Activated CD4-positive, alpha-beta T cell treated with anti-CD3 and anti-CD28 coated beads for 4 hours (primary cell): ENCODE measurements around the gene OVAAL.
A peak's percentile ranks its signal among the peaks of the same experiment; 100 is the strongest.

Experiments
- DNase-seq, 2 donors: peaks; one replicate each; pipeline ENCODE4 v3.0.0-alpha.2; 2020

OVAAL gene

GRCh38 chr1:180571832-180572636 lies 13.3 kb downstream of the OVAAL start:
- DNase-seq = peak; percentile 2 to 9

GRCh38 chr1:180572760-180573159 lies 14.0 kb downstream of the OVAAL start:
- no peak for DNase-seq

GRCh38 chr1:180574031-180574713 lies 15.4 kb downstream of the OVAAL start:
- no peak for DNase-seq

- no peak for DNase-seq
Measured at GRCh38 chr1:180577361-180577760, 18.6 kb downstream of the OVAAL start.

GRCh38 chr1:180579961-180580611 lies 21.3 kb downstream of the OVAAL start:
- DNase-seq = no peak

GRCh38 chr1:180581635-180582039 lies 22.9 kb downstream of the OVAAL start:
- no peak for DNase-seq

GRCh38 chr1:180584869-180585268 lies 26.1 kb downstream of the OVAAL start:
- no peak for DNase-seq

- no peak for DNase-seq
Measured at GRCh38 chr1:180585994-180586359, 27.2 kb downstream of the OVAAL start.

GRCh38 chr1:180586671-180587155 lies 27.9 kb downstream of the OVAAL start:
- DNase-seq = no peak

- no peak for DNase-seq
Measured at GRCh38 chr1:180588121-180588520, 29.4 kb downstream of the OVAAL start.

- no peak for DNase-seq
Measured at GRCh38 chr1:180590889-180591288, 32.1 kb downstream of the OVAAL start.

- DNase-seq = no peak
Measured at GRCh38 chr1:180593382-180593781, 34.6 kb downstream of the OVAAL start.

GRCh38 chr1:180594723-180595122 lies 36.0 kb downstream of the OVAAL start:
- DNase-seq = no peak

- no peak for DNase-seq
Measured at GRCh38 chr1:180595966-180596365, 37.2 kb downstream of the OVAAL start.

- DNase-seq = no peak
Measured at GRCh38 chr1:180597520-180597919, 38.8 kb downstream of the OVAAL start.

- DNase-seq = no peak
Measured at GRCh38 chr1:180598333-180598974, 39.7 kb downstream of the OVAAL start.

GRCh38 chr1:180600343-180600742 lies 41.6 kb downstream of the OVAAL start:
- no peak for DNase-seq

GRCh38 chr1:180601512-180601911 lies 42.7 kb downstream of the OVAAL start:
- DNase-seq = no peak

- no peak for DNase-seq
Measured at GRCh38 chr1:180603223-180603849, 44.6 kb downstream of the OVAAL start.

GRCh38 chr1:180603850-180604226 lies 45.1 kb downstream of the OVAAL start:
- no peak for DNase-seq

- DNase-seq = no peak
Measured at GRCh38 chr1:180606155-180606554, 47.4 kb downstream of the OVAAL start.

GRCh38 chr1:180609643-180610555 lies 51.1 kb downstream of the OVAAL start:
- no peak for DNase-seq
